ENCODE data around the gene LRCH1. TPM values are rescaled to one million over a fixed set of nuclear protein-coding genes. Genes with fewer than 3 reads are reported as not detected.
"Not testable (repeated sequence)": the region's sequence is repeated elsewhere in the genome, so short reads cannot be mapped to it uniquely, and the experiment has no call there.

Gene LRCH1
- total and polyA plus RNA-seq, 10 of the 15 experiments (the other 5 are each of a cell fraction or from before 2014, with no cell fraction given): 5.3 to 48.9 (median 14.4) TPM

- Histone ChIP-seq H4K20me1 (ENCODE audit: control insufficient read depth, insufficient read depth) (no peaks in the 10 kb centered on the region), H3K79me2 (ENCODE audit: control insufficient read depth, insufficient read depth, low read length) (no peaks in the 10 kb centered on the region), H3K36me3 (ENCODE audit: control insufficient read depth in 2 of 2, insufficient read depth in 2 of 2, low read length in 1 of 2) (no peaks in the 10 kb centered on the region), H3K27me3 (replicated peaks in 1 of 2; ENCODE audit: control insufficient read depth in 2 of 2, insufficient read depth in 2 of 2, low read length in 1 of 2) (no peaks in the 10 kb centered on the region), H2AFZ (ENCODE audit: control insufficient read depth, low read depth, low read length) (no peak overlapping the region), H3K4me2 (ENCODE audit: control insufficient read depth, insufficient read depth) (no peak overlapping the region), H3K27ac (ENCODE audit: control insufficient read depth, insufficient read depth) (no peak overlapping the region), H3K4me1 (ENCODE audit: control insufficient read depth, insufficient read depth, low read length) (no peaks in the 10 kb centered on the region), H3K9ac (ENCODE audit: control insufficient read depth, insufficient read depth, low read length) (no peak overlapping the region), H3K4me3 (no peak overlapping the region), H3K9me3 (replicated peaks; ENCODE audit: control insufficient read depth, insufficient read depth, low read length) (no peaks in the 10 kb centered on the region)
- ChIA-PET POLR2A (no interaction called here), CTCF (no interaction called here), SMC1A (ENCODE audit: uncharacterized antibody, unreplicated experiment) (no interaction called here), RAD21 (ENCODE audit: unreplicated experiment) (no interaction called here)
- ATAC-seq (no peak), DNase-seq (ENCODE audit: low read depth, low spot score) (no peak), FAIRE-seq (no peak)
- in situ Hi-C loops (cut with MboI): no loop called here
- intact Hi-C loops (cut with micrococcal nuclease; ENCODE audit: unreplicated experiment): loop anchor here (5.0 kb wide), 1 partner anchor 1010 kb away; no protein-coding TSS in a partner anchor
- TF ChIP-seq YY1 (IDR thresholded peaks at IDR 0.05; ENCODE audit: low read depth, low read length): no peak
- TF ChIP-seq BCL11A (IDR thresholded peaks at IDR 0.05; ENCODE audit: low read depth, low read length): no peak
- no peak for TF ChIP-seq FOS (IDR thresholded peaks at IDR 0.05; ENCODE audit: borderline replicate concordance, extremely low read depth, insufficient read length)
- TF ChIP-seq ZNF622 (IDR thresholded peaks at IDR 0.05): no peak
- no peak for TF ChIP-seq CBX5 (IDR thresholded peaks at IDR 0.05; ENCODE audit: low read depth)
- TF ChIP-seq MEF2B (IDR thresholded peaks at IDR 0.05; ENCODE audit: partially characterized antibody, poor library complexity, severe bottlenecking): no peak
- no peak for TF ChIP-seq CBX3 (IDR thresholded peaks at IDR 0.05; ENCODE audit: borderline replicate concordance, low read depth)
- TF ChIP-seq NBN (IDR thresholded peaks at IDR 0.05): no peak
- no peak for TF ChIP-seq BRCA1 (IDR thresholded peaks at IDR 0.05; ENCODE audit: low read depth, low read length)
- TF ChIP-seq CUX1 (IDR thresholded peaks at IDR 0.05; ENCODE audit: insufficient replicate concordance, low read depth, low read length): no peak
- TF ChIP-seq JUNB (IDR thresholded peaks at IDR 0.05): no peak
- TF ChIP-seq BHLHE40 (IDR thresholded peaks at IDR 0.05; ENCODE audit: borderline replicate concordance in 1 of 2, low read depth in 2 of 2, low read length in 1 of 2): no peak
- no TSS peak for BruUV-seq (replicated peaks)
- 36% methylated on average over 5 of the region's 5 CpGs for WGBS (ENCODE audit: insufficient coverage, insufficient replicate concordance, low lambda C conversion rate, missing lambda C conversion rate)
Measured at GRCh38 chr13:46761866-46762265, 208.9 kb downstream of the LRCH1 start.

GRCh38 chr13:46769925-46770324, 217.0 kb downstream of the LRCH1 start:
- POLR2A ChIA-PET; in situ Hi-C loops (cut with MboI); H2AFZ ChIP-seq (ENCODE audit: control insufficient read depth, low read depth, low read length); H3K9ac ChIP-seq (ENCODE audit: control insufficient read depth, insufficient read depth, low read length); DNase-seq (ENCODE audit: low read depth, low spot score); RAD21 ChIA-PET (ENCODE audit: unreplicated experiment); H3K27me3 ChIP-seq (replicated peaks in 1 of 2; ENCODE audit: control insufficient read depth in 2 of 2, insufficient read depth in 2 of 2, low read length in 1 of 2); FAIRE-seq; H3K4me3 ChIP-seq; ATAC-seq; H3K4me1 ChIP-seq (ENCODE audit: control insufficient read depth, insufficient read depth, low read length); H3K27ac ChIP-seq (ENCODE audit: control insufficient read depth, insufficient read depth); intact Hi-C loops (cut with micrococcal nuclease; ENCODE audit: unreplicated experiment); BruUV-seq (replicated peaks); H3K79me2 ChIP-seq (ENCODE audit: control insufficient read depth, insufficient read depth, low read length); H3K4me2 ChIP-seq (ENCODE audit: control insufficient read depth, insufficient read depth); H3K36me3 ChIP-seq (ENCODE audit: control insufficient read depth in 2 of 2, insufficient read depth in 2 of 2, low read length in 1 of 2); H3K9me3 ChIP-seq (replicated peaks; ENCODE audit: control insufficient read depth, insufficient read depth, low read length); H4K20me1 ChIP-seq (ENCODE audit: control insufficient read depth, insufficient read depth); CTCF ChIA-PET: not testable (repeated sequence)
- SMC1A ChIA-PET (ENCODE audit: uncharacterized antibody, unreplicated experiment): interaction anchor here (1.0 kb wide), 1 partner anchor 21 kb away, joined by 3 read pairs; no protein-coding TSS in a partner anchor
- WGBS (ENCODE audit: insufficient coverage, insufficient replicate concordance, low lambda C conversion rate, missing lambda C conversion rate): 76% methylated on average over 4 of the region's 4 CpGs

All from GM12878 (cell line).